Lung (tissue), 12 donors: Measurements from ENCODE around the gene TMEM14A. TPM values are rescaled to one million over a fixed set of nuclear protein-coding genes. Genes with fewer than 3 reads are reported as not detected.

Experiments
- ATAC-seq: fragments of 200-7000 bp; cut with Tn5 transposase; one replicate; pipeline ENCODE4 v1.9.1; 2020; ENCODE audit warnings: moderate number of reproducible peaks; ENCODE audit not compliant: insufficient read depth, low FRiP score
- DNase-seq, 3 donors: peaks; one replicate each; pipeline ENCODE4 v3.0.0-alpha.2; 2013 to 2017
- H3K27ac ChIP-seq, 2 donors: one replicate each; pipeline ENCODE4 v1.5.1; 2013; ENCODE audit warnings: mild to moderate bottlenecking in 2 of 2, moderate library complexity in 2 of 2, control low read depth in 1 of 2, inconsistent platforms in 1 of 2, low read depth in 1 of 2, low read length in 1 of 2
- H3K27me3 ChIP-seq, 3 donors: one replicate each; pipeline ENCODE4 v1.5.1; 2013; ENCODE audit warnings: low read length in 2 of 3; ENCODE audit not compliant: control insufficient read depth in 3 of 3, insufficient read depth in 3 of 3
- H3K36me3 ChIP-seq, 4 donors: one replicate each; pipeline ENCODE4 v1.5.1; 2013; ENCODE audit warnings: low read length in 4 of 4, mild to moderate bottlenecking in 1 of 4, moderate library complexity in 1 of 4; ENCODE audit not compliant: control insufficient read depth in 4 of 4, insufficient read depth in 4 of 4
- H3K4me1 ChIP-seq, 5 donors: one replicate each; pipeline ENCODE4 v1.5.1; 2013; ENCODE audit warnings: low read length in 5 of 5, mild to moderate bottlenecking in 2 of 5, moderate library complexity in 1 of 5; ENCODE audit not compliant: control insufficient read depth in 5 of 5, insufficient read depth in 5 of 5
- H3K4me3 ChIP-seq: one replicate; pipeline ENCODE4 v1.5.1; 2013; ENCODE audit warnings: mild to moderate bottlenecking, control low read depth, moderate library complexity
- H3K9ac ChIP-seq, 2 donors: one replicate each; pipeline ENCODE4 v1.5.1; 2013; ENCODE audit warnings: low read length in 2 of 2, control low read depth in 1 of 2; ENCODE audit not compliant: insufficient read depth in 1 of 2
- H3K9me3 ChIP-seq, 4 donors: one replicate each; pipeline ENCODE4 v1.5.1; 2013; ENCODE audit warnings: low read length in 3 of 4, mild to moderate bottlenecking in 1 of 4, moderate library complexity in 1 of 4; ENCODE audit not compliant: control insufficient read depth in 4 of 4, insufficient read depth in 3 of 4
- WGBS, 2 donors: extraction: QIAGEN DNeasy Blood & Tissue Kit; methylation state at CpG; one replicate each; pipeline ENCODE4 v1.1.7; 2013; 5-methylcytosine and 5-hydroxymethylcytosine counted together
- polyA plus RNA-seq, 2 donors: library from polyadenylated mRNA; stranded (reverse); fragments of 200-250 nt; gene quantifications; one replicate each; pipeline ENCODE4 v1.2.1, GENCODE V29; 2013
- total RNA-seq, 2 donors: library from RNA; depleted of rRNA in 1 of 2; stranded (reverse); fragments of >200 nt in 1 of 2; gene quantifications; one replicate each; pipeline ENCODE4 v1.2.1, GENCODE V29; 2014 to 2021
- TF ChIP-seq, protein P1 (sequence below): IDR thresholded peaks from 2 replicates; pipeline ENCODE4 v1.5.1; 2012; ENCODE audit warnings: mild to moderate bottlenecking; ENCODE audit errors: control extremely low read depth, extremely low read depth
- donor health status: control.
- donor health status: control.
- donor health status: Bipolar disorder and iron deficiency.
- donor health status: healthy.
- donor health status: DM: yes; HTN: yes; CAD: no.

Gene TMEM14A
- total and polyA plus RNA-seq, 4 donors: 14.0 to 18.5 (median 17.5) TPM

DNA sequence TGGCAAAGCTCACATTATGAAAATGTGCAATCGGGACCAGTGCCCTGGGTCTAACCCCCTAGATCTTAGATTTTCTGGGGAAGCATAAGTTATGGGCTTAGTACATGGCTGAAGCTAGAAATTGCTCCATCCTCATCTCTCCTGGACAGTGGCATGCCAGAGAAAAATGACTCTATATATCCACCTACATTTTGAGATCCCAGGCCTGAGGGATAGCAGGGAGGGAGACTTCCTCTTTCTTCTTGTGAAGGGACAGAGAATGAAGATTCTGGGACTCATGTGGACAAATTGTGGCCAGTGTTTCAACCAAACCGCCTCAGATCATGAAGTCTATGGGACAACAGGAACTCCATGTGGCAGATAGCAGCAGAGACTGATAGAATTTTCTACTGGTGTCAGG is 57.0 kb downstream of the TMEM14A start:
- DNase-seq (no peak), ATAC-seq (no peak)
- 93 to 94% methylated on average over 2 of the region's 2 CpGs for WGBS, 2 donors
- Histone ChIP-seq H3K36me3 (no peaks in the 10 kb centered on the region), H3K4me3 (no peak overlapping the region), H3K27ac (no peak overlapping the region), H3K4me1 (no peaks in the 10 kb centered on the region), H3K9ac (no peak overlapping the region), H3K27me3 (no peaks in the 10 kb centered on the region), H3K9me3 (no peaks in the 10 kb centered on the region)
- TF ChIP-seq, protein P1, sequence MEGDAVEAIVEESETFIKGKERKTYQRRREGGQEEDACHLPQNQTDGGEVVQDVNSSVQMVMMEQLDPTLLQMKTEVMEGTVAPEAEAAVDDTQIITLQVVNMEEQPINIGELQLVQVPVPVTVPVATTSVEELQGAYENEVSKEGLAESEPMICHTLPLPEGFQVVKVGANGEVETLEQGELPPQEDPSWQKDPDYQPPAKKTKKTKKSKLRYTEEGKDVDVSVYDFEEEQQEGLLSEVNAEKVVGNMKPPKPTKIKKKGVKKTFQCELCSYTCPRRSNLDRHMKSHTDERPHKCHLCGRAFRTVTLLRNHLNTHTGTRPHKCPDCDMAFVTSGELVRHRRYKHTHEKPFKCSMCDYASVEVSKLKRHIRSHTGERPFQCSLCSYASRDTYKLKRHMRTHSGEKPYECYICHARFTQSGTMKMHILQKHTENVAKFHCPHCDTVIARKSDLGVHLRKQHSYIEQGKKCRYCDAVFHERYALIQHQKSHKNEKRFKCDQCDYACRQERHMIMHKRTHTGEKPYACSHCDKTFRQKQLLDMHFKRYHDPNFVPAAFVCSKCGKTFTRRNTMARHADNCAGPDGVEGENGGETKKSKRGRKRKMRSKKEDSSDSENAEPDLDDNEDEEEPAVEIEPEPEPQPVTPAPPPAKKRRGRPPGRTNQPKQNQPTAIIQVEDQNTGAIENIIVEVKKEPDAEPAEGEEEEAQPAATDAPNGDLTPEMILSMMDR: no peak

DNA sequence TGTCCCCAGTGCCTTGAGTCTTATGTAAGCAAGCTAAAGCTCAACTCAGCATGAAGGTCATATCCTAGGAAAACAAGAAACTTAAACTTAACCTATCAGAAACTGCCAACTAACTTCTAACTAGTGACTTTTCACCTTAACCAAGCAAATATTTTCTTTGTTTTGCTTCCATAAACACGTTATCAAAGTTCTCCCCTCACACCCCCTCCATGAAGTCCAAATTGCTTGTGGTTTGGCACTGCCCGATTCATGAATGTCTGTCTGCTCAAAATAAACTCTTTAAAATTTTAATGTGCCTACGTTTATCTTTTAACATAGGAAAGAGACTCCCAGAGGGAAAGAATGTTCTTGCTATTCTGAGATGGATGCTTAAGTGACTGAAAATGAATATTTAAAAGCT is 57.5 kb downstream of the TMEM14A start:
- Histone ChIP-seq H3K9me3 (no peaks in the 10 kb centered on the region), H3K36me3 (no peaks in the 10 kb centered on the region), H3K4me3 (no peak overlapping the region), H3K27ac (no peak overlapping the region), H3K9ac (no peak overlapping the region), H3K27me3 (no peaks in the 10 kb centered on the region), H3K4me1 (no peaks in the 10 kb centered on the region)
- no peak for DNase-seq
- TF ChIP-seq, protein P1: no peak
- WGBS, 2 donors: 55 to 75% methylated on average over 3 of the region's 3 CpGs
- ATAC-seq: no peak

DNA sequence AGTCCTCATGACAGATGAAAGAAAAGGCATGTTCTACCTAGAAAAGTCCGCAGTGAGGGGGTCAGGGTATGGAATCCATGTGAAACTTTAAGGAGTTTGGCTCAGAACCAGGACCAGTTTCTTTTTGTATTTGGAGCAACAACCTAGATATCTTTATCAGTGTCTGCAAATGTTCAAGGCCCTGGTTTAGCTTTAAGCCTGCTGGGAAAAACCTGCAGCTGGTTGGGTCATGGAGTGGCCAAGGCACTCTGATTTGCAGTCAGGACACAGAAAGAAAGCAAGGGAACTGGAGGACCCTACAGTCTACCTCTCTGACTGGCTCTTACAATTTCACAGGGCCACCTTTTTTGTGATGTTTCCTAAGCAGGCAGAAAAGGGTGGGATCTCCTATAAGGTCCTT is 58.7 kb downstream of the TMEM14A start:
- DNase-seq (no peak), ATAC-seq (no peak)
- Histone ChIP-seq H3K9ac (no peak overlapping the region), H3K4me1 (no peaks in the 10 kb centered on the region), H3K4me3 (no peak overlapping the region), H3K27me3 (no peaks in the 10 kb centered on the region), H3K36me3 (no peaks in the 10 kb centered on the region), H3K9me3 (no peaks in the 10 kb centered on the region), H3K27ac (no peak overlapping the region)
- 91 to 100% methylated on average over 1 of the region's 1 CpG for WGBS, 2 donors
- TF ChIP-seq, protein P1: no peak

DNA sequence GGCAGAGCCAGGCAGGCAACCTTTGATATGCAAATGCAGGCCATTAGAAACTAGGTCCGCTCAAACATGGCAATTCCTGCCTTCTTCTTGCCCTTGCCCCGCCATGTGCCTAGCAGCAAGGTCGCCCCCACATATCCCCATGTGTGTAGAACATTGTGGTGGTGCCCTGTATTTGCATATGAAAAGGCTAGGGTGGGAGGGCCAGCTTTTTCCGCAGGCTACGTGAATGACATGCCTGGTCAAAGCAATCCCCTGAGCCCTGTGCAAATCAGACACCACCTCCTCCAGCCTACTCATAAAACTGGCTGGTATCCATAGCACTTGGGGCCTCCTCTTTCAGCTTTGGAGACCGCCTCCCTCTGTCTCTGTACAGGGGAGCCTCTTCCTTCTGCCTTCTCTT is 60.8 kb downstream of the TMEM14A start:
- WGBS, 2 donors: 79 to 92% methylated on average over 6 of the region's 6 CpGs
- no peak for ATAC-seq
- no peak overlapping the region for H3K9ac ChIP-seq
- TF ChIP-seq, protein P1: no peak
- no peak overlapping the region for H3K27ac ChIP-seq
- no peaks in the 10 kb centered on the region for H3K9me3 ChIP-seq
- no peaks in the 10 kb centered on the region for H3K27me3 ChIP-seq
- no peak overlapping the region for H3K4me3 ChIP-seq
- H3K4me1 ChIP-seq: no peaks in the 10 kb centered on the region
- no peaks in the 10 kb centered on the region for H3K36me3 ChIP-seq
- DNase-seq: no peak
